ENCODE measurements around the gene OXT. TPM values are rescaled to one million over a fixed set of nuclear protein-coding genes. Genes with fewer than 3 reads are reported as not detected.

The OXT gene
- total and polyA plus RNA-seq, 2 of the 13 experiments (the other 11 are each of a cell fraction or from before 2014, with no cell fraction given) = not detected

- TF ChIP-seq ZNF362 (CRISPR knock-in tag; IDR thresholded peaks at IDR 0.05; ENCODE audit: borderline replicate concordance) (peak; percentile 89; the same call in 1 of the 2 replicates), ASH2L (IDR thresholded peaks at IDR 0.05; ENCODE audit: insufficient read length, low read depth, low read length) (peak; percentile 61), ZNF567 (CRISPR knock-in tag; IDR thresholded peaks at IDR 0.05; ENCODE audit: borderline replicate concordance) (no peak), ZNF547 (CRISPR knock-in tag; IDR thresholded peaks at IDR 0.05) (peak; percentile 64; the same call in 1 of the 2 replicates), EEA1 (CRISPR knock-in tag; IDR thresholded peaks at IDR 0.05; ENCODE audit: borderline replicate concordance) (no peak), ZNF431 (CRISPR knock-in tag; IDR thresholded peaks at IDR 0.05; ENCODE audit: borderline replicate concordance, low read depth) (peak; percentile 60; the same call in 1 of the 2 replicates), SAP130 (CRISPR knock-in tag; IDR thresholded peaks at IDR 0.05; ENCODE audit: low read depth) (peak; percentile 95), ARID2 (CRISPR knock-in tag; IDR thresholded peaks at IDR 0.05; ENCODE audit: borderline replicate concordance) (peak; percentile 17; the same call in 1 of the 2 replicates), NFYB (CRISPR knock-in tag; IDR thresholded peaks at IDR 0.05) (0 out of 2 replicates have a peak, but pooled peaks have one; percentile 23), SP140L (CRISPR knock-in tag; IDR thresholded peaks at IDR 0.05; ENCODE audit: borderline replicate concordance) (no peak), GATAD1 (CRISPR knock-in tag; IDR thresholded peaks at IDR 0.05) (peak; percentile 35; the same call in 1 of the 2 replicates), THAP8 (CRISPR knock-in tag; IDR thresholded peaks at IDR 0.05; ENCODE audit: borderline replicate concordance) (no peak), HMGXB4 (CRISPR knock-in tag; IDR thresholded peaks at IDR 0.05; ENCODE audit: borderline replicate concordance in 1 of 2, low read depth in 1 of 2) (peak in 1 of 2 experiments; percentile 66; a peak in 1 of 4 replicates), ZNF264 (CRISPR knock-in tag; IDR thresholded peaks at IDR 0.05) (peak; percentile 94; the same call in 1 of the 2 replicates), DPF2 (CRISPR knock-in tag; IDR thresholded peaks at IDR 0.05; ENCODE audit: borderline replicate concordance, low read depth) (peak; percentile 90; the same call in 1 of the 2 replicates), ZHX1 (CRISPR knock-in tag; IDR thresholded peaks at IDR 0.05; ENCODE audit: low read depth) (no peak), ZNF18 (CRISPR knock-in tag; IDR thresholded peaks at IDR 0.05; ENCODE audit: insufficient replicate concordance) (no peak), RFXANK (CRISPR knock-in tag; IDR thresholded peaks at IDR 0.05) (0 out of 2 replicates have a peak, but pooled peaks have one; percentile 37), ONECUT2 (CRISPR knock-in tag; IDR thresholded peaks at IDR 0.05) (no peak), ATF3 (CRISPR knock-in tag; IDR thresholded peaks at IDR 0.05) (peak; percentile 90)
These were observed 32.1 kb downstream of the OXT start (continued) for GRCh38 chr20:3103369-3104032.
